Measurements from ENCODE around the gene PLOD1.

DNA sequence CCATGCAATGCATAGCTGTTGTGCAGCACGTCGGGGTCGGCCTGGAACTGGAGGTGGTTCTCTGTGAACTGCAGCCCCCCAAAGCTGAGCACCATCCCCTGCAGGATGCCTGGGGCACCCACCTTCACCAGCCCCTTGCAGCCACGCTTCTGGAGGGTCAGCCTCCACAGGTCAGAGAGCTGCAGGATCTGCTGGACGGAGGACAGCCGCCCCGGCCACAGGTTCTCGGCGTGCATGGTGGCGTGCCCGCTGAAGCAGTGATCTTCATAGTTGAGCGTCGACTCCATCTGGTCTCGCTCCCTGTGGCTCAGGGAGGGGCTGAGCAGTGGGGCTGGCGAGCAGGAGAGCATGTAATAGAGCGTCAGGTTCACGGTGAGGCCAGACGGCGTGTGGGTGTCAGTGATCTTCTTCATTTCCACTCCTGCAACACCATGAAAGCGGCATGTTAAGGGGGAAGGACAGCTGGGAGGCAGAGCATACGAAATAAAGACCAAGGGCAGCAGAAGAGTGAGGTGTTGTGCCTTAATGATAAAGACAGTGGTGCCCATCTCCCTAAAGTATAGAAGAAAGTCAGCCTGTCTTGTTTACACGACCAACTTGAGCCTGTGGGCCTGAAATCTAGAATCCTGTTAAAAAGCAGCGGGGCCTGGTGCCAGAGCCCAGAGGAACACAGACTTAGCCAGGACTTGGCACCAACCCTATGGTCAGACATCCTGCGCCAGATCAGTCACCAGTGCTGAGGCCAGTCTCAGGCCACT is 11.3 kb upstream of the PLOD1 start:
- TF ChIP-seq, protein P1, sequence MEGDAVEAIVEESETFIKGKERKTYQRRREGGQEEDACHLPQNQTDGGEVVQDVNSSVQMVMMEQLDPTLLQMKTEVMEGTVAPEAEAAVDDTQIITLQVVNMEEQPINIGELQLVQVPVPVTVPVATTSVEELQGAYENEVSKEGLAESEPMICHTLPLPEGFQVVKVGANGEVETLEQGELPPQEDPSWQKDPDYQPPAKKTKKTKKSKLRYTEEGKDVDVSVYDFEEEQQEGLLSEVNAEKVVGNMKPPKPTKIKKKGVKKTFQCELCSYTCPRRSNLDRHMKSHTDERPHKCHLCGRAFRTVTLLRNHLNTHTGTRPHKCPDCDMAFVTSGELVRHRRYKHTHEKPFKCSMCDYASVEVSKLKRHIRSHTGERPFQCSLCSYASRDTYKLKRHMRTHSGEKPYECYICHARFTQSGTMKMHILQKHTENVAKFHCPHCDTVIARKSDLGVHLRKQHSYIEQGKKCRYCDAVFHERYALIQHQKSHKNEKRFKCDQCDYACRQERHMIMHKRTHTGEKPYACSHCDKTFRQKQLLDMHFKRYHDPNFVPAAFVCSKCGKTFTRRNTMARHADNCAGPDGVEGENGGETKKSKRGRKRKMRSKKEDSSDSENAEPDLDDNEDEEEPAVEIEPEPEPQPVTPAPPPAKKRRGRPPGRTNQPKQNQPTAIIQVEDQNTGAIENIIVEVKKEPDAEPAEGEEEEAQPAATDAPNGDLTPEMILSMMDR (IDR thresholded peaks at IDR 0.05; ENCODE audit: poor library complexity, severe bottlenecking): no peak
- TF ChIP-seq EP300 (conservative IDR thresholded peaks at IDR 0.05; ENCODE audit: poor library complexity, severe bottlenecking) (no peak), POLR2AphosphoS5 (IDR thresholded peaks at IDR 0.05) (no peak), TAF1 (IDR thresholded peaks at IDR 0.05; ENCODE audit: low read depth) (no peak), RAD21 (conservative IDR thresholded peaks at IDR 0.05) (no peak), EZH2 (IDR thresholded peaks at IDR 0.05; ENCODE audit: borderline replicate concordance, insufficient read depth, low read length, poor library complexity, severe bottlenecking) (no peak), MXI1 (conservative IDR thresholded peaks at IDR 0.05; ENCODE audit: poor library complexity, severe bottlenecking) (no peak), SMC3 (conservative IDR thresholded peaks at IDR 0.05; ENCODE audit: poor library complexity) (no peak)
- TF ChIP-seq, protein P2, sequence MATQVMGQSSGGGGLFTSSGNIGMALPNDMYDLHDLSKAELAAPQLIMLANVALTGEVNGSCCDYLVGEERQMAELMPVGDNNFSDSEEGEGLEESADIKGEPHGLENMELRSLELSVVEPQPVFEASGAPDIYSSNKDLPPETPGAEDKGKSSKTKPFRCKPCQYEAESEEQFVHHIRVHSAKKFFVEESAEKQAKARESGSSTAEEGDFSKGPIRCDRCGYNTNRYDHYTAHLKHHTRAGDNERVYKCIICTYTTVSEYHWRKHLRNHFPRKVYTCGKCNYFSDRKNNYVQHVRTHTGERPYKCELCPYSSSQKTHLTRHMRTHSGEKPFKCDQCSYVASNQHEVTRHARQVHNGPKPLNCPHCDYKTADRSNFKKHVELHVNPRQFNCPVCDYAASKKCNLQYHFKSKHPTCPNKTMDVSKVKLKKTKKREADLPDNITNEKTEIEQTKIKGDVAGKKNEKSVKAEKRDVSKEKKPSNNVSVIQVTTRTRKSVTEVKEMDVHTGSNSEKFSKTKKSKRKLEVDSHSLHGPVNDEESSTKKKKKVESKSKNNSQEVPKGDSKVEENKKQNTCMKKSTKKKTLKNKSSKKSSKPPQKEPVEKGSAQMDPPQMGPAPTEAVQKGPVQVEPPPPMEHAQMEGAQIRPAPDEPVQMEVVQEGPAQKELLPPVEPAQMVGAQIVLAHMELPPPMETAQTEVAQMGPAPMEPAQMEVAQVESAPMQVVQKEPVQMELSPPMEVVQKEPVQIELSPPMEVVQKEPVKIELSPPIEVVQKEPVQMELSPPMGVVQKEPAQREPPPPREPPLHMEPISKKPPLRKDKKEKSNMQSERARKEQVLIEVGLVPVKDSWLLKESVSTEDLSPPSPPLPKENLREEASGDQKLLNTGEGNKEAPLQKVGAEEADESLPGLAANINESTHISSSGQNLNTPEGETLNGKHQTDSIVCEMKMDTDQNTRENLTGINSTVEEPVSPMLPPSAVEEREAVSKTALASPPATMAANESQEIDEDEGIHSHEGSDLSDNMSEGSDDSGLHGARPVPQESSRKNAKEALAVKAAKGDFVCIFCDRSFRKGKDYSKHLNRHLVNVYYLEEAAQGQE (IDR thresholded peaks at IDR 0.05; ENCODE audit: borderline replicate concordance): no peak
